ENCODE measurements around the gene MLLT3. TPM values are rescaled to one million over a fixed set of nuclear protein-coding genes. Genes with fewer than 3 reads are reported as not detected.

MLLT3 gene
- total and polyA plus RNA-seq, 2 experiments from 2014 or later, result 7.1 to 11.9 TPM

DNA sequence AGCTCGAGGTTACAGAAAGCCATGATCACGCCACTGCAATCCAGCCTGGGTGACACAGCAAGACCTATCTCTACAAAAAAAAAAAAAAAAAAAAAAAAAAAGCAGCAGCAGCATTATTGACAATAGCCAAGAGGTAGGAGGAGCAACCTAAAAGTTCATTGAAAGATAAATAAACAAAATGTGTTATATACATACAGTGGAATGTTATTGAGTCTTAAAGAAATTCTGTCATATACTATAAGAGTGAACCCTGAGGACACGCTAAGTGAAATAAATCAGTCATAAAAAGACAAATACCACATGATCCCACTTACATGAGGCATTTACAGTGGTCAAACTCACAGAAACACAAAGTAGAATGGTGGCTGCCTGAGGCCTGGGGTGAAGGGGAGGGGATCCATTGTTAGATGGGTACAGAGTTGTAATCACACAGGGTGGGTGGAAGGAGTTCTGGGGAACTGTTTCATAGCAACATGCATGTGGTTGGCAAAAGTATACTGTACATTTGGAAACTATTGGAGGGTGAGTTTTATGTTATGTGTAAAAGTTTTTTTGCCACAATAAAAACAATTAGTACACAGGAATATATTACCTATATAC is 77.2 kb downstream of the MLLT3 start:
- Histone ChIP-seq H3K36me3 (ENCODE audit: low read depth) (no peaks in the 10 kb centered on the region), H3K4me2 (ENCODE audit: unreplicated experiment) (no peak overlapping the region), H3F3A (ENCODE audit: insufficient read depth) (no peaks in the 10 kb centered on the region), H3K4me1 (ENCODE audit: insufficient read depth) (no peaks in the 10 kb centered on the region), H3K9me2 (ENCODE audit: insufficient read depth) (no peaks in the 10 kb centered on the region), H3K27ac (no peak overlapping the region), H3K9ac (no peak overlapping the region), H2AFZ (no peak overlapping the region), H4K20me1 (ENCODE audit: insufficient read depth) (peaks cover 5% of the 10 kb centered on the region; the same call in 1 of the 2 replicates), H3K4me3 (no peak overlapping the region), H3K79me2 (ENCODE audit: insufficient read depth) (peaks cover 38% of the 10 kb centered on the region), H3K27me3 (replicated peaks; ENCODE audit: insufficient read depth) (no peaks in the 10 kb centered on the region), H3K9me3 (ENCODE audit: low read depth) (no peaks in the 10 kb centered on the region)
- 94% methylated on average over 3 of the region's 3 CpGs for WGBS, 2 experiments (ENCODE audit: low coverage in 1 of 2, low lambda C conversion rate in 2 of 2, missing lambda C conversion rate in 2 of 2)
- in situ Hi-C loops (cut with MboI), result loop anchor here (10.0 kb wide), 1 partner anchor 60 kb away; no protein-coding TSS in a partner anchor
- TF ChIP-seq EZH2phosphoT487 (IDR thresholded peaks at IDR 0.05; ENCODE audit: insufficient read depth, low read depth), result no peak
- TF ChIP-seq EZH2 (IDR thresholded peaks at IDR 0.05; ENCODE audit: insufficient read depth, poor library complexity, severe bottlenecking), result no peak
- no peak for DNase-seq

DNA sequence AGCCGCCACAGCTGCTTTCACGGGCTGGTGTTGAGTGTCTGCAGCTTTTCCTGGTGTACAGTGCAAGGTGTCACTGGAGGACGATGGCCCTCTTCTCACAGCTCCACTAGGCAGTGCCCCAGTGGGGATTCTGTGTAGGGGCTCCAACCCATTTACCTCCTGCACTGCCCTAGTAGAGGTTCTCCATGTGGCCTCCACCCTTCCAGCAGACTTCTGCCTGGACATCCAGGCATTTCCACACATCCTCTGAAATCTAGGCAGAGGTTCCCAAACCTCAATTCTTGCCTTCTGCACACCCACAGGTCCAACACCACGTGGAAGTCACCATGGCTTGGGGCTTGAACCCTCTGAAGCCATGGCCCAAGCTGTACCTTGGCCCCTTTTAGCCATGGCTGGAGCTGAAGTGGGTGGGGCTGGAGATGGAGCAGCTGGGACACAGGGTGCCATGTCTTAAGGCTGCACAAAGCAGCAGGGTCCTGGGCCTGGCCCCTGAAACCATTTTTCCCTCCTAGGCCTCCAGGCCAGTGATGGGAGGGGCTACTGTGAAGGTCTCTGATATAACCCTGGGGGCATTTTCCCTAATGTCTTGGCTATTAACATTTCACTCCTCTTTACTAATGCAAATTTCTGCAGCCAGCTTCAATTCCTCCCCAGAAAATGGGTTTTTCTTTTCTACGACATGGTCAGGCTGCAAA is 82.0 kb downstream of the MLLT3 start:
- H3K4me2 ChIP-seq (ENCODE audit: unreplicated experiment), result no peak overlapping the region
- no peaks in the 10 kb centered on the region for H3K36me3 ChIP-seq (ENCODE audit: low read depth)
- TF ChIP-seq EZH2phosphoT487 (IDR thresholded peaks at IDR 0.05; ENCODE audit: insufficient read depth, low read depth) (no peak), EZH2 (IDR thresholded peaks at IDR 0.05; ENCODE audit: insufficient read depth, poor library complexity, severe bottlenecking) (no peak)
- no peak for DNase-seq
- no peaks in the 10 kb centered on the region for H3F3A ChIP-seq (ENCODE audit: insufficient read depth)
- WGBS, 2 experiments (ENCODE audit: low coverage in 1 of 2, low lambda C conversion rate in 2 of 2, missing lambda C conversion rate in 2 of 2), result 83 to 86% methylated on average over 5 of the region's 5 CpGs
- H3K9me3 ChIP-seq (ENCODE audit: low read depth), result no peaks in the 10 kb centered on the region
- no peak overlapping the region for H2AFZ ChIP-seq
- in situ Hi-C loops (cut with MboI), result loop anchor here (10.0 kb wide), 1 partner anchor 56 kb away; no protein-coding TSS in a partner anchor
- no peaks in the 10 kb centered on the region for H3K9me2 ChIP-seq (ENCODE audit: insufficient read depth)
- no peak overlapping the region for H3K27ac ChIP-seq
- no peaks in the 10 kb centered on the region for H3K27me3 ChIP-seq (replicated peaks; ENCODE audit: insufficient read depth)
- H3K4me3 ChIP-seq, result no peak overlapping the region
- peaks cover 5% of the 10 kb centered on the region; the same call in 1 of the 2 replicates for H4K20me1 ChIP-seq (ENCODE audit: insufficient read depth)
- peaks cover 15% of the 10 kb centered on the region for H3K79me2 ChIP-seq (ENCODE audit: insufficient read depth)
- peaks cover 9% of the 10 kb centered on the region for H3K4me1 ChIP-seq (ENCODE audit: insufficient read depth)
- H3K9ac ChIP-seq, result no peak overlapping the region

DNA sequence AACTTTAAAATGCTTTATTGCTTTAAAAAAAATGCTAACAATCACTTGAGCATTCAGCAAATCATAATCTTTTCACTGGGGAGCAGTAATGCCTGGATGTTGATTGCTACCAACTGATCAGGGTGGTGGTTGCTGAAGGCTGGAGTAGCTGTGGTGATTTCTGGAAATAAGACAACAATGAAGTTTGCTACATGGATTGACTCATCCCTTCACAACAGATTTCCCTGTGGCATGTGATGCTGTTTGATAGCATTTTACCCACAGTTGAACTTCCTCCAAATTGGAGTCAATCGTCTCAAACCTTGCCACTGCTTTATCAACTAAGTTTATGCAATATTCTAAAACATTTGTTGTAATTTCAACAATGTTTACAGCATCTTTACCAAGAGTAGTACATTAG is 83.3 kb downstream of the MLLT3 start:
- no peak overlapping the region for H3K9ac ChIP-seq
- no peaks in the 10 kb centered on the region for H3K9me2 ChIP-seq (ENCODE audit: insufficient read depth)
- peaks cover 19% of the 10 kb centered on the region for H3K79me2 ChIP-seq (ENCODE audit: insufficient read depth)
- H2AFZ ChIP-seq, result no peak overlapping the region
- H3K27me3 ChIP-seq (replicated peaks; ENCODE audit: insufficient read depth), result no peaks in the 10 kb centered on the region
- no peaks in the 10 kb centered on the region for H3K36me3 ChIP-seq (ENCODE audit: low read depth)
- in situ Hi-C loops (cut with MboI), result no loop called here
- H3K4me3 ChIP-seq, result no peak overlapping the region
- peaks cover 9% of the 10 kb centered on the region for H3K4me1 ChIP-seq (ENCODE audit: insufficient read depth)
- H3K4me2 ChIP-seq (ENCODE audit: unreplicated experiment), result no peak overlapping the region
- no peak overlapping the region for H3K27ac ChIP-seq
- peak; percentile 50 for DNase-seq
- 5 to 22% methylated on average over 1 of the region's 1 CpG for WGBS, 2 experiments (ENCODE audit: low coverage in 1 of 2, low lambda C conversion rate in 2 of 2, missing lambda C conversion rate in 2 of 2)
- no peaks in the 10 kb centered on the region for H3F3A ChIP-seq (ENCODE audit: insufficient read depth)
- no peaks in the 10 kb centered on the region for H4K20me1 ChIP-seq (ENCODE audit: insufficient read depth)
- H3K9me3 ChIP-seq (ENCODE audit: low read depth), result no peaks in the 10 kb centered on the region
- TF ChIP-seq EZH2 (IDR thresholded peaks at IDR 0.05; ENCODE audit: insufficient read depth, poor library complexity, severe bottlenecking), result no peak
- no peak for TF ChIP-seq EZH2phosphoT487 (IDR thresholded peaks at IDR 0.05; ENCODE audit: insufficient read depth, low read depth)

DNA sequence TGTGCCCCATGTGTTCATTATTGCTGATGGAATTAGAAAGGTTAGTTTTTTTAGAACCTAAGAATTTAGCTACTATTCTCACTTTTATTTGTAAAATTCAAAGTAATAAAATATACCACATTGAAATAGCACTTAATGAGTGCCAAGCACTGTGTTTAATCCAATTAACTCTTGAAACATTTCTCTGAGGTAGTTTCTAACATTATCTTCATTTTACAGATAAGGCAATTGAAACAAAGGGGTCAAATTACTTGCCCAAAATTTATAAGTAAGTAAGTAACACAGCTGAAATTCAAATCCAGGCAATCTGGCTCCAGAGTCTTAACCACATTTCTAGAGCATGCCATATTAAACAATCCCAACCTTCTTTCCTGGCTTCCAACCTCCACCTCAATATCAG is 84.2 kb downstream of the MLLT3 start:
- H3K27me3 ChIP-seq (replicated peaks; ENCODE audit: insufficient read depth), result no peaks in the 10 kb centered on the region
- H3K36me3 ChIP-seq (ENCODE audit: low read depth), result no peaks in the 10 kb centered on the region
- H3K4me3 ChIP-seq, result no peak overlapping the region
- H3K9me2 ChIP-seq (ENCODE audit: insufficient read depth), result no peaks in the 10 kb centered on the region
- no peaks in the 10 kb centered on the region for H3F3A ChIP-seq (ENCODE audit: insufficient read depth)
- H3K4me2 ChIP-seq (ENCODE audit: unreplicated experiment), result no peak overlapping the region
- in situ Hi-C loops (cut with MboI), result no loop called here
- peaks cover 19% of the 10 kb centered on the region for H3K79me2 ChIP-seq (ENCODE audit: insufficient read depth)
- H4K20me1 ChIP-seq (ENCODE audit: insufficient read depth), result no peaks in the 10 kb centered on the region
- no peak overlapping the region for H3K9ac ChIP-seq
- TF ChIP-seq EZH2phosphoT487 (IDR thresholded peaks at IDR 0.05; ENCODE audit: insufficient read depth, low read depth) (no peak), EZH2 (IDR thresholded peaks at IDR 0.05; ENCODE audit: insufficient read depth, poor library complexity, severe bottlenecking) (no peak)
- no peak overlapping the region for H2AFZ ChIP-seq
- H3K27ac ChIP-seq, result no peak overlapping the region
- H3K4me1 ChIP-seq (ENCODE audit: insufficient read depth), result peaks cover 9% of the 10 kb centered on the region
- no peak for DNase-seq
- no peaks in the 10 kb centered on the region for H3K9me3 ChIP-seq (ENCODE audit: low read depth)

All from GM23248 (cell line).